Measurements from ENCODE around the gene AAMP.
A peak's percentile ranks its signal among the peaks of the same experiment; 100 is the strongest.

AAMP gene

DNA sequence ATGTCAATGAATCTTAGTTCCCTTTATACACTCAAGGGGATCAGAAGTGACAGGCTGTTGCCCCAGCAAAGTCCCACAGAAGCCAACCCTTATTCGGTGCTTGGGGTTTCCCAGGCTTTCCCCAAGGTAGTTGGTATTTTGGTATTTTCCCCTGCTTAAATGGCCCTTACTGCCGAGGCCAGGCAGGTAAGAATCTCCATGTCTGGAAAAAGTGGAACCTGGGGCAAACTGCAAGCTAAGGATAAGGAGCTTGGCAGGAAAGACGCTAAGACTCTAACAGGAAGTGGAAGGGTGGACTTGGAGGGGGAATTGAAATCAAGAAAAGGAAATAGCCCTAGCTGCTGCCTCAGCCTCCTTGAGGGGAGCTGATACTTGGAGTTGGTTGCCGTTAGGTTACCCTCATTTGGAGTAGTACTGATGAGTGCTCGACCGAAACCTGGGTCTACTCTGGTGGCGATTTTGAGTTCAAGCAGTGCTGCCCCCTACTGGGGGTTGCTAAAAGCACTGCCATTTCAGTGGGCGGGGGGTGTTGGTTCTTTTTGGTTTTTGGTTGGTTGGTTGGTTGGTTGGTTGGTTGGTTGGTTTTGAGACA, 12.5 kb downstream of the AAMP start:
- ATAC-seq = peak; percentile 60 to 64

GRCh38 chr2:218256612-218257350, 13.2 kb downstream of the AAMP start:
- no peak for ATAC-seq

GRCh38 chr2:218255446-218255845, 14.5 kb downstream of the AAMP start:
- ATAC-seq = peak; percentile 47 to 76

- no peak for ATAC-seq
Observed at GRCh38 chr2:218253232-218253625, 16.7 kb downstream of the AAMP start.

DNA sequence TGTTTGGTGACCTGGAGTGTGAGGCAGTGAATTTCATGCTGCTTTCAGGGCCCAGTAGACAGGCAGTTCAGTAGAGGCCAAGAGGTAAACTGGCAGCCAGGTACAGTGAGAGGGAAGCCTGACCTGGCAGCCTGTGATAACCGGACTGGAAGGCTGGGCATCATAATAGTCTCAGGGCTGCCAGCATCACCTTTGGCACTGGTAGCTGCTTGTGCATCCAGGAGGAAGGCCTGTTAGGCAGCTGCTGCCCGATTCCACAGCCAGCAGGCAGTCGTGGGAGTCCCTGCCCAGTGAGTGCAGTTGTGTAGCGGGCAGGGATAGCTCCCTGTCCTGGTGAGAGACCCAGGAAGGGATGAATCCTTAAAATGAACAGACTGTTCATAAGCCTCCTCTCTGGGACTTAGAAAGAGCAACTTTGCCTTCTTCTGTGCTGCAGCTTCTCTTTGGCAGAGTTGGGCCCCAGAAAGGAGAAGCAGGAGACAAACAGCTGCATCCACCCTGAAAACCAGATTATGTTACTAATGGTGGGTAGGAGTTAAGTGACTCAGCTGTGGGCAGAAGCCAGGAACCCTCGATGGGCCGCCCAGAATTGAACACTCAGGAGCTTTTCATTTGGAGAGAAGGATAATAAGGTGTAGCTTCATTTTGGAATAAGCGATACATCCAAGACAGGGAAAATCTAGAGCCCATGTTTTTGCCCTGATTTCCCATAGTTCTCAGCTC, 17.3 kb downstream of the AAMP start:
- no peak for ATAC-seq

- no peak for ATAC-seq
Observed at GRCh38 chr2:218249691-218250090, 20.2 kb downstream of the AAMP start.

GRCh38 chr2:218245214-218245613, 24.7 kb downstream of the AAMP start:
- ATAC-seq = no peak

GRCh38 chr2:218244665-218245064, 25.3 kb downstream of the AAMP start:
- no peak for ATAC-seq

DNA sequence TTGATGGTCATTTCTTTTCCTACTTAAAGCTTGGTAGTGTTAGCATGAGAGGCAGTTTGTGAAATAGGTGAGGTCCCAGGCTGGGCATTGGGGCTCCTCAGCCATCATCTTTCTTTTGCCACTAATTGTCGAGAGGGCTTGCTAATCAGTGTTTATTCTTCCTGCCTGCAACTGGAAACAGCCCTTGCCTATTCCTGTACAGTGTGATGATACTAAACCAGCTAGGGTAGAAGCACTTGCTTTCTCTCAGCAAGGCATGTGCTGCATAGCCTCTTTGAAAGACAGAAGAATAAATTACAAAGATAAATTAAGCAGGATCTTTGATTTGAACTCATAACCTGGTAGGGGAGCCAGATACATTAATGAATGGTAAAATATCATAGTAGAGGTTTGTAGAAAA, 25.7 kb downstream of the AAMP start:
- ATAC-seq = no peak

DNA sequence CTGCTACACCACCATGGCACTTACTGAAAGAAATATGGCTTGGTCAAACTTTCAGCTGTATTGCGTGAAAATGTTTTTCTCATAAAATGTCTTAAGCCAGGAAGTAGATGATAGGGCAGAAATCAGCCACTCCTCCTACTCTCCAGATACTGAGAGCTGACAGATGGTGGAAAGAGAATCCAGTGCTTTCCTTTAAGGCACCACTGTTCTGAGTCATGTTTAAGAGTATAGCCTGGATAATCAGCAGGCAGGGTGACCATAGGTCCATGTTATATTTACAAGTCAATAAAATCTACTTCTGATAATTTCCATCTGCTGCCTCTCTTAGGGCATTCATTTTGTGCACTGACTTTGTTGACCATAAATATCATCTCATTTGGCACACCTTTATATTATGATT, 31.1 kb downstream of the AAMP start:
- no peak for ATAC-seq

- no peak for ATAC-seq
Observed at GRCh38 chr2:218236829-218237228, 33.1 kb downstream of the AAMP start.

GRCh38 chr2:218235017-218235416, 34.9 kb downstream of the AAMP start:
- ATAC-seq = no peak

GRCh38 chr2:218234521-218234920, 35.4 kb downstream of the AAMP start:
- ATAC-seq = no peak

GRCh38 chr2:218233543-218233942, 36.4 kb downstream of the AAMP start:
- ATAC-seq = no peak

DNA sequence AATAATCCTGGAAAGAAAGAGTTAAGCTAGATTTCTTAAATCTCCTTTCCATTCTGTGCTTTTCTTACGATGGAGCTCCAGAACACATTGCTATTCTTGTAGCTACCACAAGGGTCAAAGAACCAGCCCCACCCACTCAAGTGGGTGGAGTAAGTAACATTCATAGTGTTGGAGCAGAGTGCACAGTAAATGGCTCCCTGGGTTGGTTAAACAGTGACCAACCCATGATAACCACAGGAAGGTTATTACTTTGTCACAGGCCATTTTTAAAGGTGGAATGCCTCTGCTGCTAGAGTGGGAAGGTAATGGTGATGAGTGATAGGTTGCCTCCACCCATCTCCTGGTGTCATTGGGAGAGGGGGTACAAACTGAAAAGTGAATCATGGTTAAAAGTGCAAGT, 39.1 kb downstream of the AAMP start:
- peak; percentile 55 to 66 for ATAC-seq

DNA sequence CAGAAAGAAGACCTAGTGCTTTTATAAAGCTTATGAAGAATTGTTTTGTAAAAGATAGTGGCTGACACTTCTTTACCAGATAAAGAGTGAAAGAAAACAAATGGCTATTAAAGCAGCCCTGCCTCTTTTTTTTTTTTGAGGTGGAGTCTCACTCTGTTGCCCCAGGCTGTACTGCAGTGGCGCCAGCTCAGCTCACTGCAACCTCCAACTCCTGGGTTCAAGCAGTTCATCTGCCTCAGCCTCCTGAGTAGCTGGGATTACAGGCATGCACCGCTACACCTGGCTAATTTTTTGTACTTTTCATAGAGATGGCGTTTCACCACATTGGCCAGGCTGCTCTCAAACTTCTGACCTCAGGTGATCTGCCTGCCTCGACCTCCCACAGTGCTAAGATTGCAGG, 40.1 kb downstream of the AAMP start:
- peak; percentile 8 to 42 for ATAC-seq

DNA sequence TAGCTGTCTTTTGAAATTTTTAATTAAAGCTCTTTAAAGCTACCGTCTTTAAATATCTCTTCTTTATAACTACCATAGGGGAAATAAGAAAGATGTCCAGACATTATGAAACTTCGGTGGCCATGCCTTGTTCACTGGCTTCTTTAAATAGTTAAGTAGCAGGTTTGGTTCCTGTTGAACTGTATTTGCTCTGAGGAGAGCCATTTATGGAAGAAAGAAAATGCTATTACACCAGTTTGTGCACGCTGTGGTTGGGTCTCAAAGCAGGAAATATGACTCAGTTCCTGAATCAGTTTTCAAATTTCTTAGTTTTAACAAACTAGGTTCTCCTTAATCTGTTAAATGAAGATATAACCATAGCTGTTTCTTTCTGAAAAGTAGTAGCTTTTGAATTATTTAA, 40.7 kb downstream of the AAMP start:
- peak; percentile 85 to 90 for ATAC-seq

GRCh38 chr2:218228366-218229090, 41.4 kb downstream of the AAMP start:
- no peak for ATAC-seq

- no peak for ATAC-seq
Observed at GRCh38 chr2:218226903-218227302, 43.0 kb downstream of the AAMP start.

DNA sequence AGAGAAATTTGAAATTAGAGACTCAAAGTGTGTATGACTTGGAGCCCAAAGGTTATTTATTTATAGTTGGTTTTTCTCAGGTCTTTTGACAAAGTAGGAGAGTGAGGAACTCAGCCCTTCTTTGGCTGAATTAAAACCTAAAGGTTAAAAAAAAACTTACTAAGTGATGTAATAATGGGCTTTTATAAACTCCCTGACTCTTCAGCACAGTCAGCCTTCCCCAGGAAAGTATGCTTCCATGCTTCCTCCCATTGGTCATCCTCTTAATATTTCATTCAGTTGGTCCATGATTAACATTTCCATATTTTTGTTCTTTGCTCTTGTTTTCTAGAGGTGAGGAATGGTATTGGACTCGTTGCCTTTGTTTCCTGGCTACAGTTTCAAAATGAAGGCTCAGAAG, 45.8 kb downstream of the AAMP start:
- ATAC-seq = no peak

DNA sequence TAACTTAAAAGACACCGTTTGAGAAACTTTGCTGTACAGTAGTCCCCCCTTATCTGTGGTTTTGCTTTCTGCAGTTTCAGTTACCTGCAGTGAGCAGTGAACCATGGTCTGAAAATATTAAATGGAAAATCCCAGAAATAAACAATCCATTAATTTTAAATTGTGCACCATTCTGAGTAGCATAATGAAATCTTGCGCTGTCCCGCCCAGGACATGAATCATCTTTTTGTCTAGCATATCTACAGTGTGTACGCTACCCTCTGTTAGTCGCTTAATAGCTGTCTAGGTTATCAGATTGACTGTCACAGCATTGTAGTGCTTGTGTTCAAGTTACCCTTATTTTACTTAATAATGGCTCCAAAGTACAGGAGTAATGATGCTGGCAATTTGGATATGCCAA, 46.9 kb downstream of the AAMP start:
- peak; percentile 72 to 74 for ATAC-seq

DNA sequence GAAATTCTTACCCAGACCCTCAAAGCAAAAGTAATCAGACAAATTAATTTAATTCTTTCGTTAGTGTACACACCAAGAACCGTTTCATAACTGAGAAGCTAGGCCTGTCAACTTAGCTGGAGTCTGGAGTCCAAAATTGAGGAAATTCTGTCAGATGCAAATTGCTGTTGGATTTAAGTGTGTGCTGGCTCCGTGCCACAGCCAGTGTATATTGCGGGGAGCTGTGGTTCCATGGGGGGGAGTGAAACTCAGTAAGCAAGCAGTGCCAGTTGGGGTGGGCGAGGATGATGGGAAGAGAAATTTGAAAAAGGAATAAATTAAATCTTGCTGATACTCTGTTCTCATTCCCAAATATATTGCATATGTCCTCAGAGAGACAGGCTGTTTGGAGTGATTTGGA, 48.9 kb downstream of the AAMP start:
- no peak for ATAC-seq

DNA sequence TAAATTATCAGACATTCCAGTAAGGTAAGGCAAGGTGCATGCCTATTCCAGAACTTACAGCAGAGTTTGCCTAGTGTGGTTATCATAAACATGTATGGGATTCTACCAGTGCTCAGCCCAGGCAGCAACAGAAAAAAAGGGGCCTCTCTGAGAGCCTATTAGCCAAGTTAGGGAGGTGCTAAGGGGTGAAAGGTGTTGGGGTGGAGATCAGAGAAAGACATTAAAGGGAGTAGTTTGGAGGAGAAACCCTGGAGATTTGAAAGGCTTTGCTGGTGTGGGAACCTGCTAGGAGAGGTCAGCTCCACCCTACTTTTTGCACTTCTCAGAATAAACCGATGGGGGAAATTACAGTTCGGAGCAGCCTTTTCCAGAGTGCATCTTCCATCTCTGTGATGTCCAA, 50.0 kb downstream of the AAMP start:
- ATAC-seq = no peak

All from activated CD4-positive, CD25-positive, alpha-beta regulatory T cell treated with anti-CD3 and anti-CD28 coated beads, Interleukin-2, amount 50 U/mL, for 24 hours (primary cell).